ENCODE results near the gene DNAH8.

- TF ChIP-seq TCF7L2 (IDR thresholded peaks at IDR 0.05; ENCODE audit: low read depth, low read length) = no peak
- TF ChIP-seq, protein P1, sequence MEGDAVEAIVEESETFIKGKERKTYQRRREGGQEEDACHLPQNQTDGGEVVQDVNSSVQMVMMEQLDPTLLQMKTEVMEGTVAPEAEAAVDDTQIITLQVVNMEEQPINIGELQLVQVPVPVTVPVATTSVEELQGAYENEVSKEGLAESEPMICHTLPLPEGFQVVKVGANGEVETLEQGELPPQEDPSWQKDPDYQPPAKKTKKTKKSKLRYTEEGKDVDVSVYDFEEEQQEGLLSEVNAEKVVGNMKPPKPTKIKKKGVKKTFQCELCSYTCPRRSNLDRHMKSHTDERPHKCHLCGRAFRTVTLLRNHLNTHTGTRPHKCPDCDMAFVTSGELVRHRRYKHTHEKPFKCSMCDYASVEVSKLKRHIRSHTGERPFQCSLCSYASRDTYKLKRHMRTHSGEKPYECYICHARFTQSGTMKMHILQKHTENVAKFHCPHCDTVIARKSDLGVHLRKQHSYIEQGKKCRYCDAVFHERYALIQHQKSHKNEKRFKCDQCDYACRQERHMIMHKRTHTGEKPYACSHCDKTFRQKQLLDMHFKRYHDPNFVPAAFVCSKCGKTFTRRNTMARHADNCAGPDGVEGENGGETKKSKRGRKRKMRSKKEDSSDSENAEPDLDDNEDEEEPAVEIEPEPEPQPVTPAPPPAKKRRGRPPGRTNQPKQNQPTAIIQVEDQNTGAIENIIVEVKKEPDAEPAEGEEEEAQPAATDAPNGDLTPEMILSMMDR (IDR thresholded peaks at IDR 0.05) = no peak
- TF ChIP-seq, protein P2, sequence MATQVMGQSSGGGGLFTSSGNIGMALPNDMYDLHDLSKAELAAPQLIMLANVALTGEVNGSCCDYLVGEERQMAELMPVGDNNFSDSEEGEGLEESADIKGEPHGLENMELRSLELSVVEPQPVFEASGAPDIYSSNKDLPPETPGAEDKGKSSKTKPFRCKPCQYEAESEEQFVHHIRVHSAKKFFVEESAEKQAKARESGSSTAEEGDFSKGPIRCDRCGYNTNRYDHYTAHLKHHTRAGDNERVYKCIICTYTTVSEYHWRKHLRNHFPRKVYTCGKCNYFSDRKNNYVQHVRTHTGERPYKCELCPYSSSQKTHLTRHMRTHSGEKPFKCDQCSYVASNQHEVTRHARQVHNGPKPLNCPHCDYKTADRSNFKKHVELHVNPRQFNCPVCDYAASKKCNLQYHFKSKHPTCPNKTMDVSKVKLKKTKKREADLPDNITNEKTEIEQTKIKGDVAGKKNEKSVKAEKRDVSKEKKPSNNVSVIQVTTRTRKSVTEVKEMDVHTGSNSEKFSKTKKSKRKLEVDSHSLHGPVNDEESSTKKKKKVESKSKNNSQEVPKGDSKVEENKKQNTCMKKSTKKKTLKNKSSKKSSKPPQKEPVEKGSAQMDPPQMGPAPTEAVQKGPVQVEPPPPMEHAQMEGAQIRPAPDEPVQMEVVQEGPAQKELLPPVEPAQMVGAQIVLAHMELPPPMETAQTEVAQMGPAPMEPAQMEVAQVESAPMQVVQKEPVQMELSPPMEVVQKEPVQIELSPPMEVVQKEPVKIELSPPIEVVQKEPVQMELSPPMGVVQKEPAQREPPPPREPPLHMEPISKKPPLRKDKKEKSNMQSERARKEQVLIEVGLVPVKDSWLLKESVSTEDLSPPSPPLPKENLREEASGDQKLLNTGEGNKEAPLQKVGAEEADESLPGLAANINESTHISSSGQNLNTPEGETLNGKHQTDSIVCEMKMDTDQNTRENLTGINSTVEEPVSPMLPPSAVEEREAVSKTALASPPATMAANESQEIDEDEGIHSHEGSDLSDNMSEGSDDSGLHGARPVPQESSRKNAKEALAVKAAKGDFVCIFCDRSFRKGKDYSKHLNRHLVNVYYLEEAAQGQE (IDR thresholded peaks at IDR 0.05; ENCODE audit: insufficient read depth in 1 of 2, low read depth in 2 of 2, low read length in 1 of 2) = no peak
These were observed 305.0 kb downstream of the DNAH8 start for GRCh38 chr6:39020136-39020535.

Data from Panc1 (cell line).